ENCODE measurements around the gene PDIA2.

DNA sequence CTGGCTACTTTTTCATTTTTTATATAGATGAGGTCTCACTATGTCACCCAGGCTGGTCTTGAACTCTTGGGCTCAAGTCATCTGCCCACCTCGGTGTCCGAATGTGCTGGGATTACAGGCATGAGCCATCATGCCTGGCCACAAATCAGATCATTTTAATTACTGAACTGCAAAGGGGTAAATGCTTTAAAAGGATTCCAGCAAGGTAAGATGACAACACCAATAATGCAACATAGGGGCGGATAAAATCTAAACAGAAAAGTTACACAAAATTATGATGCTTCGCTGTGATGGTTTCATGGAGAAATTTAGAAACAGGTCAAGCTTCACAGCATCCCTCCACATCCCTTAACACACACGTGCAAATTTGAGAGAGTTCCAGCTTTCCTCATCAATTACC, 37.2 kb downstream of the PDIA2 start:
- TF ChIP-seq, protein P1, sequence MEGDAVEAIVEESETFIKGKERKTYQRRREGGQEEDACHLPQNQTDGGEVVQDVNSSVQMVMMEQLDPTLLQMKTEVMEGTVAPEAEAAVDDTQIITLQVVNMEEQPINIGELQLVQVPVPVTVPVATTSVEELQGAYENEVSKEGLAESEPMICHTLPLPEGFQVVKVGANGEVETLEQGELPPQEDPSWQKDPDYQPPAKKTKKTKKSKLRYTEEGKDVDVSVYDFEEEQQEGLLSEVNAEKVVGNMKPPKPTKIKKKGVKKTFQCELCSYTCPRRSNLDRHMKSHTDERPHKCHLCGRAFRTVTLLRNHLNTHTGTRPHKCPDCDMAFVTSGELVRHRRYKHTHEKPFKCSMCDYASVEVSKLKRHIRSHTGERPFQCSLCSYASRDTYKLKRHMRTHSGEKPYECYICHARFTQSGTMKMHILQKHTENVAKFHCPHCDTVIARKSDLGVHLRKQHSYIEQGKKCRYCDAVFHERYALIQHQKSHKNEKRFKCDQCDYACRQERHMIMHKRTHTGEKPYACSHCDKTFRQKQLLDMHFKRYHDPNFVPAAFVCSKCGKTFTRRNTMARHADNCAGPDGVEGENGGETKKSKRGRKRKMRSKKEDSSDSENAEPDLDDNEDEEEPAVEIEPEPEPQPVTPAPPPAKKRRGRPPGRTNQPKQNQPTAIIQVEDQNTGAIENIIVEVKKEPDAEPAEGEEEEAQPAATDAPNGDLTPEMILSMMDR (IDR thresholded peaks at IDR 0.05) = no peak
- no peak for TF ChIP-seq ZFX (IDR thresholded peaks at IDR 0.05; ENCODE audit: borderline replicate concordance)

Data from 22Rv1 (cell line).